Kidney (tissue), 14 donors: Measurements from ENCODE around the gene KIAA1671. TPM values are rescaled to one million over a fixed set of nuclear protein-coding genes. Genes with fewer than 3 reads are reported as not detected.

Source experiments
- DNase-seq, 5 donors: peaks; one replicate each; pipeline ENCODE4 v3.0.0-alpha.2; 2013 to 2020
- FAIRE-seq: peaks from 2 replicates; lab custom pipeline; 2012; peaks lifted over from hg19 to GRCh38; lab: Jason Lieb, UNC
- H3K27ac ChIP-seq, 2 donors: one replicate each; pipeline ENCODE4 v1.7.0; 2013; ENCODE audit warnings: low read depth in 2 of 2, low read length in 2 of 2, inconsistent platforms in 1 of 2
- H3K27me3 ChIP-seq: one replicate; pipeline ENCODE4 v1.7.1; 2013; ENCODE audit warnings: low read length, inconsistent platforms; ENCODE audit not compliant: control insufficient read depth, insufficient read depth
- H3K36me3 ChIP-seq, 3 donors: one replicate each; pipeline versions ENCODE4 v1.7.0 to v1.7.1; 2013; ENCODE audit warnings: low read length in 3 of 3, control low read depth in 1 of 3, inconsistent platforms in 1 of 3; ENCODE audit not compliant: insufficient read depth in 3 of 3, control insufficient read depth in 2 of 3
- H3K4me1 ChIP-seq, 3 donors: one replicate each; pipeline versions ENCODE4 v1.7.0 to v1.7.1; 2013; ENCODE audit warnings: low read length in 3 of 3, inconsistent platforms in 1 of 3, low read depth in 1 of 3; ENCODE audit not compliant: control insufficient read depth in 2 of 3, insufficient read depth in 2 of 3
- H3K4me3 ChIP-seq, 3 donors: one replicate each; pipeline versions ENCODE4 v1.7.0 to v1.8.1; 2013; ENCODE audit warnings: low read length in 3 of 3, control low read depth in 1 of 3, inconsistent platforms in 1 of 3
- H3K9ac ChIP-seq, 3 donors: one replicate each; pipeline versions ENCODE4 v1.7.0 to v1.7.1; 2013; ENCODE audit warnings: low read length in 3 of 3, control low read depth in 1 of 3, inconsistent platforms in 1 of 3
- H3K9me3 ChIP-seq, 3 donors: one replicate each; pipeline versions ENCODE4 v1.7.0 to v1.7.1; 2013; ENCODE audit warnings: low read length in 3 of 3, control low read depth in 1 of 3, inconsistent platforms in 1 of 3; ENCODE audit not compliant: control insufficient read depth in 2 of 3, insufficient read depth in 1 of 3
- CTCF ChIP-seq: IDR thresholded peaks from 3 replicates; pipeline ENCODE4 v1.5.1; 2012; ENCODE audit warnings: mild to moderate bottlenecking, moderate library complexity, borderline replicate concordance; ENCODE audit not compliant: insufficient read depth; ENCODE audit errors: extremely low read depth
- intact Hi-C: fragments of 100-400 bp; cut with DNase I; formaldehyde crosslinking; loops from one replicate; pipeline ENCODE4 v1.11.1; 2022
- polyA plus RNA-seq: library from polyadenylated mRNA; stranded (reverse); fragments of 350-450 nt; fragmentation: Illumina TruSeq; extraction: RNeasy Lipid Tissue Mini Kit (QIAGEN cat#74804); gene quantifications from one replicate; pipeline ENCODE4 v1.2.3, GENCODE V29; 2014; ENCODE audit warnings: low read depth, low replicate concordance; ENCODE audit not compliant: insufficient read depth
- total RNA-seq: library from RNA; stranded (reverse); fragmentation: NEBNext Ultra II Directional; extraction: Animal tissue kit (Norgen Biotek cat#: 25700); gene quantifications from one replicate; pipeline ENCODE4 v1.2.1, GENCODE V29; 2021
- donor health status: control.
- donor health status: control.
- donor health status: control.
- donor health status: control.
- donor health status: control.
- donor health status: DM: yes; HTN: yes; CAD: no.
- donor health status: Normal renal cell carcinoma (clear cell type).

KIAA1671 gene
- total and polyA plus RNA-seq, 2 donors from 2014 or later: 7.3 to 65.2 TPM

- no peaks in the 10 kb centered on the region for H3K27me3 ChIP-seq
- H3K4me3 ChIP-seq: no peak overlapping the region
- intact Hi-C loops: no loop called here
- H3K36me3 ChIP-seq: no peaks in the 10 kb centered on the region
- no peak overlapping the region for H3K27ac ChIP-seq
- no peaks in the 10 kb centered on the region for H3K9me3 ChIP-seq
- FAIRE-seq (no peak), DNase-seq (no peak)
- peaks cover 0 to 12% (median 11%) of the 10 kb centered on the region in 3 donors for H3K4me1 ChIP-seq
- H3K9ac ChIP-seq: no peak overlapping the region
- TF ChIP-seq CTCF: no peak
Observed at GRCh38 chr22:25072406-25072805, 119.9 kb downstream of the KIAA1671 start.

- Histone ChIP-seq H3K9ac (no peak overlapping the region), H3K4me1 (peaks cover 0 to 2% (median 2%) of the 10 kb centered on the region in 3 donors), H3K36me3 (no peaks in the 10 kb centered on the region), H3K27me3 (no peaks in the 10 kb centered on the region), H3K9me3 (no peaks in the 10 kb centered on the region), H3K4me3 (no peak overlapping the region), H3K27ac (no peak overlapping the region)
- intact Hi-C loops: no loop called here
- FAIRE-seq: no peak
- no peak for TF ChIP-seq CTCF
- DNase-seq: no peak
Observed at GRCh38 chr22:25076336-25076735, 123.8 kb downstream of the KIAA1671 start.

GRCh38 chr22:25077056-25077455 lies 124.5 kb downstream of the KIAA1671 start:
- no peak overlapping the region for H3K4me3 ChIP-seq
- no peak overlapping the region for H3K27ac ChIP-seq
- no peak for DNase-seq
- no peaks in the 10 kb centered on the region for H3K27me3 ChIP-seq
- H3K4me1 ChIP-seq: peaks cover 0 to 1% (median 0%) of the 10 kb centered on the region in 3 donors
- H3K9ac ChIP-seq: no peak overlapping the region
- TF ChIP-seq CTCF: no peak
- H3K36me3 ChIP-seq: no peaks in the 10 kb centered on the region
- H3K9me3 ChIP-seq: no peaks in the 10 kb centered on the region
- FAIRE-seq: no peak
- intact Hi-C loops: no loop called here

- TF ChIP-seq CTCF: no peak
- FAIRE-seq (no peak), DNase-seq (no peak)
- H3K9me3 ChIP-seq: no peaks in the 10 kb centered on the region
- no peaks in the 10 kb centered on the region for H3K36me3 ChIP-seq
- H3K9ac ChIP-seq: no peak overlapping the region
- H3K27ac ChIP-seq: no peak overlapping the region
- no peaks in the 10 kb centered on the region for H3K4me1 ChIP-seq
- intact Hi-C loops: no loop called here
- H3K4me3 ChIP-seq: no peak overlapping the region
- no peaks in the 10 kb centered on the region for H3K27me3 ChIP-seq
Observed at GRCh38 chr22:25077964-25078363, 125.4 kb downstream of the KIAA1671 start.
